ENCODE data around the gene GPBP1L1.
"Not testable (repeated sequence)": the region's sequence is repeated elsewhere in the genome, so short reads cannot be mapped to it uniquely, and the experiment has no call there.

Gene GPBP1L1, protein sequence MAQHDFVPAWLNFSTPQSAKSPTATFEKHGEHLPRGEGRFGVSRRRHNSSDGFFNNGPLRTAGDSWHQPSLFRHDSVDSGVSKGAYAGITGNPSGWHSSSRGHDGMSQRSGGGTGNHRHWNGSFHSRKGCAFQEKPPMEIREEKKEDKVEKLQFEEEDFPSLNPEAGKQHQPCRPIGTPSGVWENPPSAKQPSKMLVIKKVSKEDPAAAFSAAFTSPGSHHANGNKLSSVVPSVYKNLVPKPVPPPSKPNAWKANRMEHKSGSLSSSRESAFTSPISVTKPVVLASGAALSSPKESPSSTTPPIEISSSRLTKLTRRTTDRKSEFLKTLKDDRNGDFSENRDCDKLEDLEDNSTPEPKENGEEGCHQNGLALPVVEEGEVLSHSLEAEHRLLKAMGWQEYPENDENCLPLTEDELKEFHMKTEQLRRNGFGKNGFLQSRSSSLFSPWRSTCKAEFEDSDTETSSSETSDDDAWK

DNA sequence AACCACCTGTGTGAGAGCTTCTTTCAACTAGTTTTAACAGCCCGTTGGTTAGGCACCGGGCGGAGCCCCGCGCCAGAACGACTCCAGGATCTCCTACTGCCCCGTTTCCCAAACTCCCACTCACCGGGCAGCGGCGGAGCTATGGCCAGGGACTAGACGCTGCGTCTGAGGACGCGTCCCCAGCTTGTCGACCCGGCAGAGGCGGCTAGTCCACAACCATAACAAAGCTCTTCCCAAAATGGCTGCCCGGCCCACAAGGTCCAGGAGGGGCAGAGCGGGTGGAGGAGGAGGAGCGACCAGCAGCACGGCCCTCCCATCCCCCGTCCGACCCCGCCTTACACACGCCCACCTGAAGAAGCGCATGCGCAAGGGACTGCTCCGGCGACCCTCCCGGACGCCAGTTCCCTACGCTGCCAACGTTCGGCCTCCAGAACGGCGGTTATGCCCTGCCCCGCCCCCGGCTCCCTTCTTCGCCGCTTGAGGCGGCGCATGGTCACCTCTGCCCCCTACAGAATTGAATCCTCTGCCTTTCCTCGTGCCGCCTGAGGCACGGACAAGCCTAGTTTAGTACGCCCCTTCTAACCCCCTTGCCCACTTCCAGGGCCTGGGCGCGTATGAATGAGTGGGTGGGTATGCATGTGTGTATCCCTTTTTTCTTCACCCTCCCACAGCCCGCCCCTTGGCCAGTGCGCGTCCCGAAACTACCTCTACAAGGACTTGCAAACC lies at the start of gene GPBP1L1:
GPBP1L1 (minus strand) TSS at position 246 of the 726 bp plus-strand sequence. CDS start 27,446 bp downstream, outside the sequence.
- peak; percentile 89 to 93 for DNase-seq

DNA sequence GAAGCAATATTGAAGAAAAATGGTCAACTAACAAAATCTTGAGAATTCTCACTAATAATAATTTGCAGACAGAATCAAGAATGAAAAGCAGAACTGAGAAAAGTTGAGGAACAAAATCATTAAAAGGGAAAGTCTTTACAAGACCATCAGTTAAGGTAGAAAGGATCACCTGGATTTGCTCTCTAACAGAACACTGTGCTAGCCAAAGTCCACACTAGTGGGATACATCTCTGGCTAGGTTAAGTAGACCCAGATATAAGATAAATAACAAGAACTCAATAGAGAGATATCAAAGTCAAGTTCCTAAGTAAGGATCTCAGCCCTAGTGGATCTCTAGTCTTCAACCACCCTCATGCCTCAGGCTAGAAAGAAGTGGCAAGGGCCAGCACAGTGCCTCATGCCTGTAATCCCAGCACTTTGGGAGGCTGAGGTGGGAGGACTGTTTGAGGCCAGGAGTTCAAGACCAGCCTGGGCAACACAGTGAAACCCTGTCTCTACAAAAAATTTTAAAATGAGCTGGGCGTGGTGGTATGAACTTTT lies 44.5 kb upstream of the GPBP1L1 start:
- no peak for DNase-seq

DNA sequence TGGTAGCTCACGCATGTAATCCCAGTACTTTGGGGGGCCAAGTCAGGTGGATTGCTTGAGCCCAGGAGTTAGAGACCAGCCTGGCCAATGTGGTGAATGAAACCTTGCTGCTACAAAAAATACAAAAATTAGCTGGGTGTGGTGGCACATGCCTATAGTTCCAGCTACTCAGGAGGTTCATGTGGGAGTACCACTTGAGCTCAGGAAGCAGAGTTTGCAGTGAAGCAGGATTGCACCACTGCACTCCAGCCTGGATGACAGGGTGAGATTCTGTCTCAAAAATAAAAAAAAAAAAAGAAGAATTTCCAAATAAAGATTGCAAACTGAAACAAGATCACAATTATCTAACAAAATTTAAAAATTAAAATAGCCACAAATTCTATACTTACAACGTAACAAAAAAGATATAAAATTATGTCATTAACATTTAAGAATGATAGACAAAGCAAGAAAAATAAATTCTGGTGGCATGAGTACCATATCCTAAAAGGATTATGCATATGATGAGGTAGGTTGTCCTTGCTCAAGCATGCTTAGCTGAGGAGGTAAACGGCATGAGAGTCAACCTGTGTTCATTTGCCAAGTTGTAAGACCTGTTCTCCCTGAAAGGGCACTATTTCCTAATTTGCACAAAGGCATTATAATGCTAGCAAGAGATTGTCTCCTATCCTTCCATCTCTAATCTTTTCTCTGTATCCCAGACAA lies 43.9 kb upstream of the GPBP1L1 start:
- no peak for DNase-seq

DNA sequence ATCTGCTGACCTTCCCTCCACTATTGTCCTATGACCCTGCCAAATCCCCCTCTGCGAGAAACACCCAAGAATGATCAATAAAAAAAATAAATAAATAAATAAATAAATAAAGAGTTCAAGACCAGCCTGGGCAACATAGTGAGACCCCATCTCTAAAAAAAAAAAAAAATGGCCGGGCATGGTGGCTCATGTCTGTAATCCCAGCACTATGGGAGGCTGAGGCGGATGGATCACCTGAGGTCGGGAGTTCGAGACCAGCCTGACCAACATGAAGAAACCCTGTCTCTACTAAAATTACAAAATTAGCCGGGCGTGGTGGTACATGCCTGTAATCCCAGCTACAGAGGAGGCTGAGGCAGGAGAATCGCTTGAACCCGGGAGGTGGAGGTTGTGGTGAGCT lies 39.7 kb upstream of the GPBP1L1 start:
- not testable (repeated sequence) for DNase-seq

DNA sequence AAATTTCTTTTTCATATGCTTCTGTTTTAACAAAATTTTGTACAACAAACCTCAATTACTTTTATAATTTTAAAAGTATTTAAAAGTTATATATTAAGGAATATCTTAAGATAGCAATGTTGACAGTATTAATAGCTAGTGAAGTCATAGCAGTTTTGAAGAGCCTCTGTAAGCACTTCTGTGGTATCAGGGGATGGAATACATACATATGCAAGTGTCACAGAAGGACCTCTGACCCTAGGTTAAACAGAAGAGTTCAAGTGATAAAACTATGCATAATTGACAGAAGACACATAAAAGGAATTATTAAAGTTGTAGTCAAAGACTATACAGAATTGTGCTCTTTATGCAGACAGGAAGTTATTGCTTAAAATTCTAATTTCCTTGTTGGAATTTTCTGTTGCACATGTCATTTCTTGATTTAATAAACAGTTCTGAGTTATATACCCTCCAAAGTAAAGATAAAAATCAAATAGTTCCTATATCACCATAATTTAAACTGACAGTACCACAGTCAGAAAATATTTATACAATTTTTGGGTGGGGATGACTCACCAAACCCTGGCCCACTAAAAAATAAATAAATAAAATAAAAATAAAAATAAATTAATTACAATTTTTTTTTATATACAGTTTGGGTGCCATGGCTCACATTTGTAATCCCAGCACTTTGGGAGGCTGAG lies 37.1 kb upstream of the GPBP1L1 start:
- DNase-seq = no peak

DNA sequence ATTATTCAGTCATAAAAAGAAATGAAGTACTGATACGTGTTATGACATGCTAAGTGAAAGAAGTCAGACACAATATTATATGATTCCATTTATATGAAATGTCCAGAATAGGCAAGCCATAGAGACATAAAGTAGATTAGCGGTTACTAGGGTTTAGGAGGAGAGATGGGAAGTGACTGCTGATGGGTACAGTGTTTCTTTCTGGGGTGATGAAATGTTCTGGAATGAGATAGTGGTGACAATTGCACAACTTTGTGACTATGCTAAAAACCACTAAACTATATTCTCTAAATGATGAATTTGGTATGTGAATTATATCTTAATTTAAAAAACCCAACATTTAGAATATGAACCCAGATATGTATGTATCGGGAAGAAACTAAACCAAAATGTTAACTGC lies 36.5 kb upstream of the GPBP1L1 start:
- DNase-seq = no peak

DNA sequence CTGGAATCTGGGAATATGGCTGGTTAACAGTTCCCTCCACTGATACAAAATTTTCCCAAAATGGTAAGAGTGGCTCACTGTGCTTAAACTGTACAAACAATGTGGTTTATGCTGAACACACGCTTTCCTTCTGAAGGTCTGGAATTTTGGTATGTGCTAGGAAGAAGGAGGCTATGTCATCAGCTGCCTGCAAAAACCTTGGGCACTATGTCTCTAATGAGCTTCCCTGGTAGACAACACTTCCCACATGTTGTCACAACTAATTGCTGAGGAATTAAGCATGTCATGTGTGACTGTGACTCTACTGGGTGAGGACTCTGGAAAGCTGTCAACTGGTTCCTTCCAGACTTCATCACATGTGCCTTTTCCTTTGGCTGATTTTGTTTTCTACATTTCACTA lies 34.9 kb upstream of the GPBP1L1 start:
- no peak for DNase-seq

DNA sequence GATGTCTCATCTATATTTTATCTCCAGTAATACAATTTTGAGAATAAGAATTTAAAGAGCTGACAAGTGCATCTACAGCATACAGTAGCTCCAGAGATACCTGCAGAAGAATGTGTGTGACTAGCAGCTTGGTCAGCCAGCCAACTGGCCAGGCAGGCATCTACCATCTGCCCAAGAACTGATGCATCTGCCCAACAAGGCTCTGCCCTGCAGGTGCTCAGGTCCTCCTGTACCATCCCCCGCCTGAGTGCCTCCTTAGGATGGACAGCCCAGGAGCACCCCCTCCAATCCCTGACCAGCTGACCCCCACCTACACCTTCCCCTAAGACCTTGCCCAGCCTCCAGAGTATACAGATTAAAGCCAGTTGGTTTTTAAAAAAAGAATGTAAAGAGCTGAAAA lies 32.0 kb upstream of the GPBP1L1 start:
- no peak for DNase-seq

DNA sequence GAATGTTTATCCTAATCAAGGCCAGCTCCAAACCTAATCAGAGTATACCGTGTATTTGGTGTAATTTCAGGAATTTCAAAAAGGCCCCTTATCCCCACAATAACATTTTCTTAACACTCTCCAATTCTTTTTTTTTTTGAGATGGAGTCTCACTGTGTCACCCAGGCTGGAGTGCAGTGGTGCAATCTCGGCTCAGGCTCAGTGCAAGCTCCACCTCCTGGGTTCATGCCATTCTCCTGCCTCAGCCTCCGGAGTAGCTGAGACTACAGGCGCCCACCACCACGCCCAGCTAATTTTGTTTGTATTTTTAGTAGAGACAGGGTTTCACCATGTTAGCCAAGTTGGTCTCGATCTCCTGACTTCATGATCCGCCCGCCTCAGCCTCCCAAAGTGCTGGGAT lies 31.1 kb upstream of the GPBP1L1 start:
- DNase-seq = not testable (repeated sequence)

DNA sequence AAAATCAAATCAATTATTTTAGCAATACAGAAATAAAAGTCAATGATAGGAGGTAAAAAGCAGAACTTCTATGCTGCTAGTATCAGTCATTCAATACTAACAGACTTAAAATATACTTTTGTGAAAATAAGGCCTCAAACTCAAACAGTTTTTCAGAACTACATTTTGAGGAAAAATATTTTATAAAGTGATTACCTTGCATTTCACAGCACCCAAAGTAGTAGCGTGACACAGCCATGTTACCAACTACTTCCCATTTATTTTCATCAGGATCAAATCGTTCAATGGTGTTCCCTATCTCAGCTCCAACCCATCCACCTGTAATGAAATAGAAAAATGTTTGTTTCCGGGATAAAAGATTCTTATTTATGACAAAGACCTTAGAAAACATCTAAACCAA lies 30.4 kb upstream of the GPBP1L1 start:
- no peak for DNase-seq

DNA sequence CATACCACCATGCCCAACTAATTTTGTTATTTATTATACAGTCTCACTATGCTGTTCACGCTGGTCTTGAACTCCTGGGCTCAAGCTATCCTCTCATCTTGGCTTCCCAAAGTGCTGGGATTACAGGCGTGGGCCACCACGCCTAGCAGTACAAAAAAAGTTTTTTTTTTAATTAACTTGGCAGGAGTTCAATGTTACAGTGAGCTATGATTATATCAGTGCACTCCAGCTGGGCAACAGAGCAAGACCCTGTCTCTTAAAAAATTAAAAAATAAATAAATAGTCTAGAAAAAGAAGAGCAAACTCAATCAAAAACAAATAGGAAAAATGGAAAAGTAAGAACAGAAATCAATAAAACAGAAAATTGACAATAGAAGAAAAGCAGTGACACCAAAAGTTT lies 27.4 kb upstream of the GPBP1L1 start:
- DNase-seq = no peak

DNA sequence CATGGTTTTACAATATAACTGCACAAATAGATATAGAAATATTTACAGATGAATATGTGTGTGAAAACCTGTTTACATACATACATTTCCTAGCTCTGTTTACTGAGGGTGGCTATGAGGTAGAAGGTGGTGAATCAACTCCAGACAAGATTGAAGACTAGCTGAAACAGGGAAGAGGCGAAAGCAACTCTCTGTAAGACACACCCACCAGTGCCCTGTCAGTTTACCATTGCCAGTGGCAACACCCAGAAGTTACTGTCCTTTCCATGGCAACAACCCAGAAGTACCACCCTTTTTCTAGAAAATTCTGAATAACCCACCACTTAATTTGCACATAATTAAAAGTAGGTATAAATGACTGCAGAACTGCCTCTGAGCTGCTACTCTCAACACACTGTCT lies 18.3 kb upstream of the GPBP1L1 start:
- no peak for DNase-seq

DNA sequence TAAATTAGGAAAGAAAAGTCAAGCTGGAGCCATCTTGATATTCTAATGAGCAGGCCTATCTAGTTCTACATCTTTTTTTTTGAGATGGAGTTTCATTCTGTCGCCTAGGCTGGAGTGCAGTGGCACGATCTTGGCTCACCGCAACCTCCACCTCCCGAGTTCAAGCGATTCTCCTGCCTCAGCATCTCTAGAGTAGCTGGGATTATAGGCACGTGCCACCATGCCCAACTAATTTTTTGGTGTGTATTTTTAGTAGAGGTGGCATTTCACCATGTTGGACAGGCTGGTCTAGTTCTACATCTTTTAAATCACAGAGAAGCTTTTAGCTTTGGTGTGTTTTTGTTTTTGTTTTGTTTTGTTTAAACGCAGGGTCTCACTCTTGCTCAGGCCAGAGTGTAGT lies 8.5 kb upstream of the GPBP1L1 start:
- DNase-seq = no peak

DNA sequence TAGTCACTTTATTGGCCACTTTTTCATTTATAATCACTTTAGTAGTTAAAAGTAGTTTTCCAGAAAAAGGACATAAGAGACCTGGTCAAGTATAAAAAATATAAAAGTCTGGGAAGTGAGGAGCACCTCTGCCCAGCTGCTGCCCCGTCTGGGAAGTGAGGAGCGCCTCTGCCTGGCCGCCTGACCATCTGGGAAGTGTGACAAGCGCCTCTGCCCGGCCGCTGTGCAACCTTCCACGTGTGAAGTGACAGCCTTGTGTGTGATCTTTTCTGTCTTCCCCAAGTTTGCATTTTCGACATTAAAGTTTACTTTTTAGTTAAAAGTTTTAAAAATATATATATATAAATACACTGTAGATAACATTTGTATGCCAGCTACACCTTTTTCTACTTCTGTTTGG lies 7.5 kb upstream of the GPBP1L1 start:
- DNase-seq = not testable (repeated sequence)

DNA sequence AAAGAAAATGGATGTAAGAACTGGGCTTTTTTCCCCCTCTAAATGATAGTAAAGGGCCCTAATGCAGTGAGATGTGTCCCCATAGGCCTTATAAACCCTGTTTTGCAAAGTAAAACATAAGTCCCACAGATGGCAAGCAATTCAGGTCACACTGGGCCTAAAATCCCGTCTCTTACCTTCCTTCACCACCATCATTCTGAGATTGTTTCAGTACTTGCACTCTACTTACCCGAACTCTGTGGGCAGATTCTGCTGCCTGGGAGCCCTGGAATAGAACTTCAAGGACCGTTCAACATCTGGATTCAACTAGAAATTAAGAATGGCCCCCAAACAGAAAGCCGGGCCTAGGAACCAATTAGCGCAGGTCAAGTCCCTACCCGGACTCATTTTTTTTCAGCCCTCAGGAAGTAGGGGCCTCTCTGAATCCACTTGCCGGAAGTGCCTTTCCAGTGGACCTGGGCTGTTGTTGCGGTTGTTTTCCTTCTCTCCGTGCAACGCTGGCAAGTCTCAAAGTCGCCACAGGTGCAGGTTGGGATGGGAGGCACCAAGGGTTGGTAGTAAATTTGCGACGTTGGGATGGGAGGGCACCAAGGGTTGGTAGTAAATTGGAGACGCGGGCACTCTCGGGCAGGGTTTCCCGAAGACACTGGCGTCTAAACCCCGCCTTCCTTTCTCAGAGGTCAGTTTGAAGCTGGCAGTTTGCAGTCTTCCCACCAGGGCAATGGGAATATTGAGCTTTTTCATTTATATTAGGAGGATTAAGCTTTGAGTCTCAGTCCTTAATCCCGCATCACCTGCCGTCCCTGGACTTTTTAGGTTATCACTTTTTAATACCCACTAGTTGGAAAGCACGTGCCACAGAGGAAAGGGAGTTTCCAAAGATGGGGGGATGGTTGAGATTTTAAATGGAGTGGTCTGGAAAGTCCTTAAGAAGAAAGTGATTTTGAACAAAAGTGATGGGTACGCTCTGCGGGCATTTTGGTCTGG lies 1.7 kb upstream of the GPBP1L1 start, which contains the start of gene TMEM69:
TMEM69 (plus strand) TSS at position 428 of the 987 bp plus-strand sequence. CDS start 2,888 bp downstream, outside the sequence.
- DNase-seq = peak; percentile 77 to 80

DNA sequence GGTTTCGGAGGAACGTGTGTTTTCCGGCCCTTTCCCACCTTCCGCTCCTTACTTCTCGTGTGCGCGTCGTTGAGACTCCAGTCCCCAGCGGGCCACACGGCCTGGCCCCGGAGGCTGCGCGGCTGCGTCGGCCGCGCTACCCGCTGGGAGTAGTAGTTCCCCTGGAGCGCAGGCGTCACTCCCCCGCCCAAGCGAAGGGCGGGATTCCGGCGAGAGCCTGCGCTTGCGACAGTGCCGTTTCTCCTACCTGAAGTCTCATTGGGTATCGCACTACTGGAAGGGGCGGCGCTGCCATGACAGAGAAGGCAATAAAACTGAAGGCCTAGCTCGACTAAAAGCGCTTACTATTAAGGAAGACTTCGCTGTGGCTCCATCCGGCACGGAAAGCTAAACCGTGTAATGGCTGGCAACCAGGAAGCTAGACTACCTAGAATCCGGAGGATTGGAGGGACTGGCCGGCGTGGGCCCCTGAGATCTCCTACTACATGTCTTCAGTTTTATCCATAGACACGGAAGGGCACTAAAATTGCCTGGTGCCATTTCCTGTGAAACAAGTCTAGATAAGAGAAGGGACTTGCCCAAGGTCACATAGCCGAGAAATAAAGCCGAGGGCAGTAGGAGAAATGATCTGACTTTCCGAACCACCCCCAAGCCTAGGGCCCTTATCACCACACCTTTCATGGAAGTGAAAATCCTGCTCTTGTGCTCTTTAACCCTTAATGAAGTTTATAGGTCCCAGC lies 851 bp upstream of the GPBP1L1 start:
- DNase-seq = peak; percentile 96 to 98

DNA sequence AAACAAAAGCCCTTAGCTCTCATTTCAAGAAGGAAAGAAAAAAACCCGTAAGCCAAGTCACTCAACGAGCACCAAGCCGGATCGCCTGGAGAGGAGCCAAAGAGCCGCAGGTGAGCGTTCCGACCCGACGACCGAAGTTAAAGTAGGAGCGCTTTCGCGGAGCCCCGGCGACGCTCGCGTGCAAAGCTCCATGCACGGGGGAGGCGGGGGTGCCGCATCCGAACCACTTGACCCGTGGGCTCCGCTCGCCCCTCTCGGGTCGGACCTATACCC lies 382 bp downstream of the GPBP1L1 start:
- DNase-seq = peak; percentile 27 to 35

DNA sequence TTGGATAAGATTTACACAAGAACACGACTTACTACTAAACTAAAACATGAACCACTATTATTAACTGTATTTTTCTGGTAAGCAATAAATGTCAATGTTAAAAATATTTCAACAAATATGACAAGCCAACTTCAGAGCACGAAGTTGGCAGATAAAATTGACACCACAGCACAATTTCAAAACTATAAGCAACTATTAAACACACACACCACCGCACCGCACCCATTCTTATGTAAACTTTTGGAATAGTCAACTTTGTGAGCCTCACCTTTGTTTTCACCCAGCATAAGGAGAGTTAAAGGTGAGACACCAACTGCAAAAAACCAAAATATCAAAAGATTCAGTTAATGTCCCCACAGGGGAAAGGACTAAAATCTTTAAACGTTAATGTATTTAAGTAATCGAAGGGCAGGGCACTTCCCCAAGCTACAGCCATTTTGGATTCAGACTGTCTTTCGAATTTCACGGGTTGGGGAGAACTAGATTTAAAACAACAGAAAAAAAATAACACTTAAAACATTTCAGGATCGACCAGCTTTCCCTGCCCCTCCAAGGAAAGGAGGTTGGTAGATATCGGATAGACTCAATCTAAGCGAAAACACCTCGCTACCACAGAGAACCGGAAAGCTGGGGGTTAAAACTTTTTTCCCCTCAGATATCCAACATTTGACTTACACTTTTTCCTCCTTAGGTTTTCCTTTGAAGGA lies 872 bp downstream of the GPBP1L1 start:
- no peak for DNase-seq

DNA sequence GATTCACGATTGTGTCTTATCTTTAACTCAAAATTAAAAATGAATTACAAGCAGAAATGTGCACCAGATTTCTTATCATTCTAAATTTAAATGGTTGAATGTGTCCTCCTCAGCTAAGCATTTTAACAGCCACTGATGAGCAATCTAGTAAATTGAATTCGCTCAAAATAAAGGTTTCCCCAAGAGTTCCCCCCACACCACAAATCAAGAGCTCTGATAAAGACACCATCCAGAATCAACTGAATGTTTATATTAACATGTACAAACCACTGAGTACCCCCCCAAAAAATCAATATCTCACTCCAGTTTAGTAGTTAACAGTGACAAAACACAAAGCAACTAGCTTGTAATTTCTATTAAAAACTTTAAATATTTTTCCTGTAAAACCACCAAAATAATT lies 1.9 kb downstream of the GPBP1L1 start:
- DNase-seq = no peak

DNA sequence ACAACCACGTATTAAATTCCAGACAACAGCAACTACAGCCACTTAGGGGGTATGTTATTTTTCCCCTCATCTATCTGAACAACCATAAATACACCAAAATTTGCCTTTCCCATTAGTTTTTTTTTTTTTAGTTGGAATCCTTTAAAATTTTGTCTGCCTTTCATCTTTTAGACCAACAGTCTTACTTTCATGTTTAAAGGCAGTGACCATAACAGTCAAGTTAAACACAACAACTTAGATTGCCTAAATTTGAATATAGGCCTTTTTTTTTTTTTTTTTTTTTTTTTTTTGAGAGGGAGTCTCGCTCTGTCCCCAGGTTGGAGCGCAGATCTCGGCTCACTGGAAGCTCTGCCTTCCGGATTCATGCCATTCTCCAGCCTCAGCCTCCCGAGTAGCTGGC lies 3.4 kb downstream of the GPBP1L1 start:
- no peak for DNase-seq

All from NCI-H1930 (cell line).